K562 (cell line): Measurements from ENCODE around the gene ZCCHC24. TPM values are rescaled to one million over a fixed set of nuclear protein-coding genes. Genes with fewer than 3 reads are reported as not detected.

Source experiments
- ATAC-seq: fragments of 200-7000 bp; cut with Tn5 transposase; 3 replicates; pipeline ENCODE4 v1.9.1; 2020; ENCODE audit warnings: moderate library complexity
- BruUV-seq: library from RNA; stranded (reverse); fragments of 400-500 nt; replicated peaks from 2 replicates; lab custom pipeline; 2021; lab: Mats Ljungman, UMichigan
- CTCF ChIA-PET: fragments of 300-600 bp; formaldehyde crosslinking; extraction: SDS; loops from one replicate; lab custom pipeline; 2021; ENCODE audit warnings: low intra/inter-chr PET ratio; lab: Yijun Ruan, JAX
- POLR2A ChIA-PET: fragments of 300-600, 350-650 bp; sonication (Branson Sonifier 250); formaldehyde crosslinking; extraction: SDS; loops from one replicate; lab custom pipeline; 2021; ENCODE audit warnings: antibody characterized with exemption, inconsistent platforms; lab: Yijun Ruan, JAX
- DNase-seq, 4 experiments: peaks; one replicate each; pipeline versions ENCODE4 v3.0.0 to v3.0.0-alpha.2; 2011 to 2018; ENCODE audit warnings: low spot score in 3 of 4, mixed read lengths in 3 of 4; ENCODE audit errors: extremely low read depth in 1 of 4
- FAIRE-seq: peaks from 2 replicates; lab custom pipeline; 2011; peaks lifted over from hg19 to GRCh38; lab: Jason Lieb, UNC
- H2AFZ ChIP-seq: 2 replicates; pipeline ENCODE4 v1.6.0; 2011; ENCODE audit warnings: low read depth, low read length, control low read depth, inconsistent platforms
- H3K27ac ChIP-seq: fragments of 200-600 bp; 3 replicates; pipeline ENCODE4 v1.8.0; 2011; ENCODE audit warnings: low read depth, mild to moderate bottlenecking, control low read depth, inconsistent platforms, low read length, moderate library complexity, mixed read lengths; ENCODE audit errors: extremely low read depth
- H3K27me3 ChIP-seq, 2 experiments: fragments of 300-600 bp in 1 of 2; 2 replicates in 1 of 2; 3 replicates in 1 of 2; pipeline versions ENCODE4 v1.6.0 to v1.8.0; 2011; ENCODE audit warnings: inconsistent platforms in 2 of 2, low read length in 2 of 2, mild to moderate bottlenecking in 1 of 2, mixed read lengths in 1 of 2, moderate library complexity in 1 of 2; ENCODE audit not compliant: control insufficient read depth in 2 of 2, insufficient read depth in 2 of 2
- H3K36me3 ChIP-seq: fragments of 300-600 bp; 3 replicates; pipeline ENCODE4 v1.8.0; 2011; ENCODE audit warnings: mild to moderate bottlenecking, low read length, inconsistent platforms; ENCODE audit not compliant: control insufficient read depth, insufficient read depth
- H3K4me1 ChIP-seq, 2 experiments: fragments of 200-600 bp in 1 of 2; replicated peaks in 1 of 2; 2 replicates in 1 of 2; 3 replicates in 1 of 2; pipeline versions ENCODE4 v1.5.1 to v1.8.0; 2011; ENCODE audit warnings: inconsistent platforms in 2 of 2, low read length in 2 of 2, mild to moderate bottlenecking in 1 of 2, mixed read lengths in 1 of 2, moderate library complexity in 1 of 2; ENCODE audit not compliant: control insufficient read depth in 2 of 2, insufficient read depth in 2 of 2
- H3K4me2 ChIP-seq: 2 replicates; pipeline ENCODE4 v1.6.1; 2011; ENCODE audit warnings: low read length, control low read depth, inconsistent platforms, mixed read lengths; ENCODE audit not compliant: insufficient read depth
- H3K4me3 ChIP-seq: fragments of 200-600 bp; sonication (generic), shearing (Covaris generic); 2 replicates; pipeline ENCODE4 v1.5.1; 2016; ENCODE audit warnings: control low read depth, inconsistent platforms
- H3K79me2 ChIP-seq: fragments of 200-600 bp; 3 replicates; pipeline ENCODE4 v1.8.0; 2011; ENCODE audit warnings: low read length, inconsistent platforms; ENCODE audit not compliant: control insufficient read depth, insufficient read depth
- H3K9ac ChIP-seq, 2 experiments: 2 replicates each; pipeline versions ENCODE4 v1.6.0 to v1.6.1; 2011; ENCODE audit warnings: low read depth in 2 of 2, low read length in 2 of 2, control low read depth in 1 of 2, inconsistent platforms in 1 of 2, mild to moderate bottlenecking in 1 of 2, mixed read lengths in 1 of 2; ENCODE audit not compliant: insufficient read depth in 1 of 2
- H3K9me1 ChIP-seq: one replicate; pipeline ENCODE4 v1.6.0; 2011; ENCODE audit warnings: inconsistent platforms, mild to moderate bottlenecking, low read length, moderate library complexity; ENCODE audit not compliant: control insufficient read depth, insufficient read depth
- H3K9me3 ChIP-seq: replicated peaks from 2 replicates; pipeline ENCODE4 v1.5.1; 2011; ENCODE audit warnings: low read depth, low read length, inconsistent platforms; ENCODE audit not compliant: control insufficient read depth, insufficient read depth
- H4K20me1 ChIP-seq: replicated peaks from 2 replicates; pipeline ENCODE4 v1.6.1; 2011; ENCODE audit warnings: low read length, inconsistent platforms, mixed read lengths; ENCODE audit not compliant: control insufficient read depth, insufficient read depth
- LCOR ChIP-seq: sonication (generic); formaldehyde crosslinking; IDR thresholded peaks from 2 replicates; pipeline ENCODE4 v1.8.0; 2022; ENCODE audit warnings: mild to moderate bottlenecking, missing genetic modification reagents
- MAFF ChIP-seq: IDR thresholded peaks from 2 replicates; pipeline ENCODE4 v1.6.1; 2012; ENCODE audit warnings: low read length, improper control_type of control experiment
- MAFG ChIP-seq: fragments of 450-650 bp; conservative IDR thresholded peaks from 2 replicates; pipeline ENCODE4 v1.6.1; 2016; ENCODE audit warnings: missing genetic modification characterization, missing compliant biosample characterization
- MAFK ChIP-seq: IDR thresholded peaks from 2 replicates; pipeline ENCODE4 v1.6.1; 2011; ENCODE audit warnings: low read length, improper control_type of control experiment
- MEIS2 ChIP-seq: fragments of 450-650 bp; IDR thresholded peaks from 2 replicates; pipeline ENCODE4 v1.6.1; 2014; ENCODE audit warnings: mild to moderate bottlenecking; ENCODE audit not compliant: partially characterized antibody
- NFE2 ChIP-seq: IDR thresholded peaks from 2 replicates; pipeline ENCODE4 v1.6.1; 2014; ENCODE audit warnings: antibody characterized with exemption, low read depth
- RAD21 ChIP-seq, 2 experiments: fragments of 250-450 bp in 1 of 2; fragments of 450-650 bp in 1 of 2; sonication (Bioruptor Pico) in 1 of 2; formaldehyde crosslinking in 1 of 2; IDR thresholded peaks in 1 of 2; conservative IDR thresholded peaks in 1 of 2; 2 replicates each; pipeline versions ENCODE4 v1.4.0 to v1.8.0; 2020 to 2022; ENCODE audit warnings: mild to moderate bottlenecking in 2 of 2, moderate library complexity in 1 of 2
- SMC3 ChIP-seq: conservative IDR thresholded peaks from 2 replicates; pipeline ENCODE4 v1.6.1; 2011; ENCODE audit warnings: low read depth, low read length, improper control_type of control experiment; ENCODE audit not compliant: insufficient read depth
- TCF3 ChIP-seq: sonication (generic); formaldehyde crosslinking; IDR thresholded peaks from 2 replicates; pipeline ENCODE4 v1.4.0; 2020; ENCODE audit warnings: mild to moderate bottlenecking, missing genetic modification reagents
- ZC3H8 ChIP-seq: fragments of 450-650 bp; IDR thresholded peaks from 2 replicates; pipeline ENCODE4 v1.6.1; 2017
- ZNF311 ChIP-seq: fragments of 250-450 bp; sonication (Bioruptor Pico); IDR thresholded peaks from 2 replicates; pipeline ENCODE4 v1.4.0; 2020; ENCODE audit warnings: mild to moderate bottlenecking, moderate library complexity
- ZNF316 ChIP-seq: fragments of 450-650 bp; IDR thresholded peaks from 2 replicates; pipeline ENCODE4 v1.6.1; 2016
- WGBS: fragments of 100-300 bp; shearing (Covaris generic); methylation state at CpG from one replicate; pipeline ENCODE4 v1.1.6; 2016; ENCODE audit warnings: low coverage, mixed read lengths; ENCODE audit not compliant: insufficient coverage; ENCODE audit errors: missing lambda C conversion rate; 5-methylcytosine and 5-hydroxymethylcytosine counted together
- in situ Hi-C: fragments of 300-500 bp; cut with MboI; formaldehyde crosslinking; loops from 4 replicates; pipeline ENCODE4 v1.15.0; 2018; ENCODE audit warnings: inconsistent platforms, mixed read lengths
- intact Hi-C: fragments of 100-400 bp; cut with micrococcal nuclease; formaldehyde crosslinking; loops from 2 replicates; pipeline ENCODE4 v1.14.2; 2022
- polyA plus RNA-seq, 8 experiments: library from polyadenylated mRNA; depleted of rRNA in 4 of 8; stranded (reverse) in 5 of 8; unstranded in 3 of 8; fragments of >200 nt; fragmentation: Nextera tagmentation in 2 of 8; fragmentation: Illumina TruSeq in 1 of 8; extraction: Ambion mirVana in 2 of 8; extraction: Trizol in 1 of 8; gene quantifications; 2 replicates each; pipeline versions ENCODE4 v1.2.1 to v1.2.3, GENCODE V29; 2011 to 2014; ENCODE audit warnings: inconsistent platforms in 1 of 8, missing spikeins in 1 of 8
- total RNA-seq, 7 experiments: library from RNA; depleted of rRNA in 6 of 7; stranded (reverse); fragments of >200 nt in 6 of 7; fragmentation: Illumina TruSeq in 2 of 7; extraction: Trizol in 2 of 7; gene quantifications; 2 replicates each; pipeline versions ENCODE4 v1.2.1 to v1.2.3, GENCODE V29; 2011 to 2021; ENCODE audit warnings: low replicate concordance in 1 of 7
- TF ChIP-seq, protein P1 (sequence below): fragments of 250-450 bp; sonication (Bioruptor Pico); IDR thresholded peaks from 2 replicates; pipeline ENCODE4 v1.8.0; 2021; ENCODE audit warnings: moderate library complexity, mild to moderate bottlenecking, inconsistent platforms
- TF ChIP-seq, protein P2 (sequence below): fragments of 450-650 bp; formaldehyde crosslinking; IDR thresholded peaks from 2 replicates; pipeline ENCODE4 v1.4.0; 2022; ENCODE audit warnings: mild to moderate bottlenecking, moderate library complexity
- TF ChIP-seq, protein P3 (sequence below): sonication (generic); formaldehyde crosslinking; IDR thresholded peaks from 2 replicates; pipeline ENCODE4 v1.8.1; 2023; ENCODE audit warnings: missing genetic modification reagents, mild to moderate bottlenecking, borderline replicate concordance

ZCCHC24 gene
- total and polyA plus RNA-seq, 9 of the 15 experiments (the other 6 are each of a cell fraction or from before 2014, with no cell fraction given), result 0.84 to 11.0 (median 4.6) TPM

DNA sequence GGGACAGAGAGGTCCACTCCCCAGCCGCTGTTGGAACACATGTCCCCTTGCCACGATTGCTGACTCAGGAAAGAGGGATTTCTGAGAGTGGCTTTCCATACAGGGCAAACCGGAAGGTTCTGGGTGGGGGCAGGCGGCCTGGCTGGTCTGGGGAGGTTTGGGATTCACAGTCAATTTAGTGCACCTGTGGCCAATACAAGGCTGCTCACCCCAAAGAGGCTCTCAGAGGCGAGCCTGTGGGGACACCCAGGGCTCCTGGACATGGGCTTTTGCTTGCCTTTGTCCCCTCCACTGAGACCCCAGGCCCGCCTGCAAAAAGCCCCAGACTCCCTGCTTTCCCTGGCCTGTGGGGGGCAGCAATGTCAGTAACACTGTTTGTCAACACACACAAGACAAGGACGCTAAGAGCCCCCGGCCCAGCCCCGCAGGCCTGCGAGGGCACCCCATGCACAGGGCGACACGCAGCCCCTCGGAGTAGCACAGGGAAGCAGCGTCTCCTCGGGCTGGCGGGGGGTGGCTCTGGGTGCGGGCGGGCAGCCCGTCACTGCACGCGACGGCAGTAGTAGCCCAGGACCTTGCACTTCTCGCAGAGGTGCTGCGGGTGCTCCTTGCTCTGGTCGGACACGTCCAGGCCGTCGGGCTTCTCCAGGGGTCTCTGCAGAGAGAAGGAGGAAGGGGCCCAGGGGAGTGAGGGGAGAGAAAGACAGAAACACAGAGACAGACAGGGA lies 59.5 kb downstream of the ZCCHC24 start:
- peaks cover 29 to 62% of the 10 kb centered on the region in 2 experiments; a peak in 4 of 5 replicates for H3K4me1 ChIP-seq
- no peak for FAIRE-seq
- WGBS, result 76% methylated on average over 24 of the region's 28 CpGs
- H3K36me3 ChIP-seq, result no peaks in the 10 kb centered on the region
- no peak for ATAC-seq
- H3K9me1 ChIP-seq, result peaks cover 4% of the 10 kb centered on the region
- H3K9me3 ChIP-seq, result no peaks in the 10 kb centered on the region
- no peaks in the 10 kb centered on the region for H4K20me1 ChIP-seq
- intact Hi-C loops (no loop called here), in situ Hi-C loops (no loop called here)
- H3K27ac ChIP-seq, result no peak overlapping the region
- DNase-seq, result peak in 1 of 4 experiments; percentile 46
- ChIA-PET POLR2A (no interaction called here), CTCF (no interaction called here)
- no peak overlapping the region for H2AFZ ChIP-seq
- H3K4me2 ChIP-seq, result no peak overlapping the region
- BruUV-seq, result no TSS peak
- H3K79me2 ChIP-seq, result no peaks in the 10 kb centered on the region
- 0 out of 4 replicates have a peak overlapping the region, but pooled peaks of 1 of the 2 experiments have one; percentile 11 for H3K9ac ChIP-seq
- H3K4me3 ChIP-seq, result no peak overlapping the region
- H3K27me3 ChIP-seq, result peaks cover 0 to 5% of the 10 kb centered on the region in 2 experiments; a peak in 1 of 5 replicates
- TF ChIP-seq LCOR (no peak), MAFK (0 out of 2 replicates have a peak, but pooled peaks have one; percentile 34), MAFG (0 out of 2 replicates have a peak, but pooled peaks have one; percentile 14), TCF3 (CRISPR knock-in tag) (no peak), NFE2 (no peak), MAFF (peak; percentile 16; the same call in 1 of the 2 replicates), ZNF311 (CRISPR knock-in tag) (no peak), ZC3H8 (no peak), MEIS2 (no peak), SMC3 (0 out of 2 replicates have a peak, but pooled peaks have one; percentile 1), RAD21 (CRISPR knock-in tag; conservative IDR thresholded peaks at IDR 0.05 in 1 of 2, IDR thresholded peaks at IDR 0.05 in 1 of 2) (peak in 1 of 2 experiments; percentile 30; a peak in 1 of 4 replicates), ZNF316 (peak; percentile 52; the same call in 1 of the 2 replicates)
- TF ChIP-seq, protein P1, sequence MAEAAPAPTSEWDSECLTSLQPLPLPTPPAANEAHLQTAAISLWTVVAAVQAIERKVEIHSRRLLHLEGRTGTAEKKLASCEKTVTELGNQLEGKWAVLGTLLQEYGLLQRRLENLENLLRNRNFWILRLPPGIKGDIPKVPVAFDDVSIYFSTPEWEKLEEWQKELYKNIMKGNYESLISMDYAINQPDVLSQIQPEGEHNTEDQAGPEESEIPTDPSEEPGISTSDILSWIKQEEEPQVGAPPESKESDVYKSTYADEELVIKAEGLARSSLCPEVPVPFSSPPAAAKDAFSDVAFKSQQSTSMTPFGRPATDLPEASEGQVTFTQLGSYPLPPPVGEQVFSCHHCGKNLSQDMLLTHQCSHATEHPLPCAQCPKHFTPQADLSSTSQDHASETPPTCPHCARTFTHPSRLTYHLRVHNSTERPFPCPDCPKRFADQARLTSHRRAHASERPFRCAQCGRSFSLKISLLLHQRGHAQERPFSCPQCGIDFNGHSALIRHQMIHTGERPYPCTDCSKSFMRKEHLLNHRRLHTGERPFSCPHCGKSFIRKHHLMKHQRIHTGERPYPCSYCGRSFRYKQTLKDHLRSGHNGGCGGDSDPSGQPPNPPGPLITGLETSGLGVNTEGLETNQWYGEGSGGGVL (CRISPR knock-in tag), result no peak
- TF ChIP-seq, protein P2, sequence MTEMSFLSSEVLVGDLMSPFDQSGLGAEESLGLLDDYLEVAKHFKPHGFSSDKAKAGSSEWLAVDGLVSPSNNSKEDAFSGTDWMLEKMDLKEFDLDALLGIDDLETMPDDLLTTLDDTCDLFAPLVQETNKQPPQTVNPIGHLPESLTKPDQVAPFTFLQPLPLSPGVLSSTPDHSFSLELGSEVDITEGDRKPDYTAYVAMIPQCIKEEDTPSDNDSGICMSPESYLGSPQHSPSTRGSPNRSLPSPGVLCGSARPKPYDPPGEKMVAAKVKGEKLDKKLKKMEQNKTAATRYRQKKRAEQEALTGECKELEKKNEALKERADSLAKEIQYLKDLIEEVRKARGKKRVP (CRISPR knock-in tag), result no peak
- TF ChIP-seq, protein P3, sequence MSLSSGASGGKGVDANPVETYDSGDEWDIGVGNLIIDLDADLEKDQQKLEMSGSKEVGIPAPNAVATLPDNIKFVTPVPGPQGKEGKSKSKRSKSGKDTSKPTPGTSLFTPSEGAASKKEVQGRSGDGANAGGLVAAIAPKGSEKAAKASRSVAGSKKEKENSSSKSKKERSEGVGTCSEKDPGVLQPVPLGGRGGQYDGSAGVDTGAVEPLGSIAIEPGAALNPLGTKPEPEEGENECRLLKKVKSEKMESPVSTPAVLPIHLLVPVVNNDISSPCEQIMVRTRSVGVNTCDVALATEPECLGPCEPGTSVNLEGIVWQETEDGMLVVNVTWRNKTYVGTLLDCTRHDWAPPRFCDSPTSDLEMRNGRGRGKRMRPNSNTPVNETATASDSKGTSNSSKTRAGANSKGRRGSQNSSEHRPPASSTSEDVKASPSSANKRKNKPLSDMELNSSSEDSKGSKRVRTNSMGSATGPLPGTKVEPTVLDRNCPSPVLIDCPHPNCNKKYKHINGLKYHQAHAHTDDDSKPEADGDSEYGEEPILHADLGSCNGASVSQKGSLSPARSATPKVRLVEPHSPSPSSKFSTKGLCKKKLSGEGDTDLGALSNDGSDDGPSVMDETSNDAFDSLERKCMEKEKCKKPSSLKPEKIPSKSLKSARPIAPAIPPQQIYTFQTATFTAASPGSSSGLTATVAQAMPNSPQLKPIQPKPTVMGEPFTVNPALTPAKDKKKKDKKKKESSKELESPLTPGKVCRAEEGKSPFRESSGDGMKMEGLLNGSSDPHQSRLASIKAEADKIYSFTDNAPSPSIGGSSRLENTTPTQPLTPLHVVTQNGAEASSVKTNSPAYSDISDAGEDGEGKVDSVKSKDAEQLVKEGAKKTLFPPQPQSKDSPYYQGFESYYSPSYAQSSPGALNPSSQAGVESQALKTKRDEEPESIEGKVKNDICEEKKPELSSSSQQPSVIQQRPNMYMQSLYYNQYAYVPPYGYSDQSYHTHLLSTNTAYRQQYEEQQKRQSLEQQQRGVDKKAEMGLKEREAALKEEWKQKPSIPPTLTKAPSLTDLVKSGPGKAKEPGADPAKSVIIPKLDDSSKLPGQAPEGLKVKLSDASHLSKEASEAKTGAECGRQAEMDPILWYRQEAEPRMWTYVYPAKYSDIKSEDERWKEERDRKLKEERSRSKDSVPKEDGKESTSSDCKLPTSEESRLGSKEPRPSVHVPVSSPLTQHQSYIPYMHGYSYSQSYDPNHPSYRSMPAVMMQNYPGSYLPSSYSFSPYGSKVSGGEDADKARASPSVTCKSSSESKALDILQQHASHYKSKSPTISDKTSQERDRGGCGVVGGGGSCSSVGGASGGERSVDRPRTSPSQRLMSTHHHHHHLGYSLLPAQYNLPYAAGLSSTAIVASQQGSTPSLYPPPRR, result no peak
